T-helper 1 cell (primary cell): ENCODE measurements around the gene SPEF2.
A peak's percentile ranks its signal among the peaks of the same experiment; 100 is the strongest.

Experiments
- DNase-seq, 5 donors: peaks; one replicate each; pipeline ENCODE4 v3.0.0-alpha.2; 2012 to 2020
- total RNA-seq, 4 donors: gene quantifications; one replicate each; lab custom pipeline; 2026; lab: John Stamatoyannopoulos, UW

The SPEF2 gene, protein sequence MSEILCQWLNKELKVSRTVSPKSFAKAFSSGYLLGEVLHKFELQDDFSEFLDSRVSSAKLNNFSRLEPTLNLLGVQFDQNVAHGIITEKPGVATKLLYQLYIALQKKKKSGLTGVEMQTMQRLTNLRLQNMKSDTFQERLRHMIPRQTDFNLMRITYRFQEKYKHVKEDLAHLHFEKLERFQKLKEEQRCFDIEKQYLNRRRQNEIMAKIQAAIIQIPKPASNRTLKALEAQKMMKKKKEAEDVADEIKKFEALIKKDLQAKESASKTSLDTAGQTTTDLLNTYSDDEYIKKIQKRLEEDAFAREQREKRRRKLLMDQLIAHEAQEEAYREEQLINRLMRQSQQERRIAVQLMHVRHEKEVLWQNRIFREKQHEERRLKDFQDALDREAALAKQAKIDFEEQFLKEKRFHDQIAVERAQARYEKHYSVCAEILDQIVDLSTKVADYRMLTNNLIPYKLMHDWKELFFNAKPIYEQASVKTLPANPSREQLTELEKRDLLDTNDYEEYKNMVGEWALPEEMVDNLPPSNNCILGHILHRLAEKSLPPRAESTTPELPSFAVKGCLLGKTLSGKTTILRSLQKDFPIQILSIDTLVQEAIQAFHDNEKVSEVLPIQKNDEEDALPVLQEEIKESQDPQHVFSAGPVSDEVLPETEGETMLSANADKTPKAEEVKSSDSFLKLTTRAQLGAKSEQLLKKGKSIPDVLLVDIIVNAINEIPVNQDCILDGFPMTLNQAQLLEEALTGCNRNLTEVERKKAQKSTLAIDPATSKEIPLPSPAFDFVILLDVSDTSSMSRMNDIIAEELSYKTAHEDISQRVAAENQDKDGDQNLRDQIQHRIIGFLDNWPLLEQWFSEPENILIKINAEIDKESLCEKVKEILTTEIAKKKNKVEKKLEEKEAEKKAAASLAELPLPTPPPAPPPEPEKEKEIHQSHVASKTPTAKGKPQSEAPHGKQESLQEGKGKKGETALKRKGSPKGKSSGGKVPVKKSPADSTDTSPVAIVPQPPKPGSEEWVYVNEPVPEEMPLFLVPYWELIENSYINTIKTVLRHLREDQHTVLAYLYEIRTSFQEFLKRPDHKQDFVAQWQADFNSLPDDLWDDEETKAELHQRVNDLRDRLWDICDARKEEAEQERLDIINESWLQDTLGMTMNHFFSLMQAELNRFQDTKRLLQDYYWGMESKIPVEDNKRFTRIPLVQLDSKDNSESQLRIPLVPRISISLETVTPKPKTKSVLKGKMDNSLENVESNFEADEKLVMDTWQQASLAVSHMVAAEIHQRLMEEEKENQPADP (N-terminal part only)
- total RNA-seq = 11.1 to 23.4 (median 17.8) reads per million in 4 donors

DNA sequence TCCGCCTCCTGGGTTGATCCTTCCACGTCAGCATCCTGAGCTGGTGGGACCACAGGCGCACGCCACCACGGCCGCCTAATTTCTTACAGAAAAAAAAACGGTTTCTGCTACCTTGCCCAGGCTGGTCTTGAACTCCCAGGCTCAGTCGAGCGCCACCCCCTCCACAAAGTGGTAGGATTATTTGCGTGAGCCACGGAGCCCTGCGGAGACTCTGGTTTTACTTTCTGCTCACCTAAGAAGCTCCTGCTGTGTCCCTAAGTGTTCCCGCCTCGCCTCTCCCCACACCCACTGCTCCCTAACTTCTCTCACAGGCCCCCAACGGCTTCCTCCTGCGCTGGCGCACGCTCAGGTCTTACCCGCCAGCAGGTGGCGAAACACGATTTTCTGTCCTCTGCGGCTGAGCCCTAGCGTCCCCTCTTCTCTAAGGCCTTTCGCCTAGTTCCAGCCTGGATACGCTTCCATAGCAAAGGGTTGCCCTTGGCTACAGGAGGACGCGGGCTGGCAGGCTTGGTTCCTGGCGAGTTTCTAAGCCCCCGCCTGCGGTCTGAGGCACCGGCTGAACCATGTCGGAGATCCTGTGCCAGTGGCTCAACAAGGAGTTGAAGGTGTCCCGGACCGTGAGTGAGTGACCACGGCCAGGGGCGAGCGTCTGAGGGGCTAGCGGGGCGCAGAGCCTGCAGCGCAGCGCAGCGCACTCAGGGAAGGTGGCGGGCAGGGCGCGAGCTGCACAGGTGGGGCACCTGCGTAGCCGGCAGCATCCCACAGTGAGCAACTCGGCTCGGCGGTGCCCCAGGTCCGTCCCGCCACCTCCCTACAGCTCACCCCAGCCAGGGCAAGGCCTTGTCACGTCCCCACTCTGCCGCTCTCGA, at the start of gene SPEF2:
TSS of gene SPEF2 (plus strand) at position 429 of the 869 bp plus-strand sequence. CDS start at position 564, 135 bp downstream.
- peak; percentile 48 to 91 (median 64) for DNase-seq

DNA sequence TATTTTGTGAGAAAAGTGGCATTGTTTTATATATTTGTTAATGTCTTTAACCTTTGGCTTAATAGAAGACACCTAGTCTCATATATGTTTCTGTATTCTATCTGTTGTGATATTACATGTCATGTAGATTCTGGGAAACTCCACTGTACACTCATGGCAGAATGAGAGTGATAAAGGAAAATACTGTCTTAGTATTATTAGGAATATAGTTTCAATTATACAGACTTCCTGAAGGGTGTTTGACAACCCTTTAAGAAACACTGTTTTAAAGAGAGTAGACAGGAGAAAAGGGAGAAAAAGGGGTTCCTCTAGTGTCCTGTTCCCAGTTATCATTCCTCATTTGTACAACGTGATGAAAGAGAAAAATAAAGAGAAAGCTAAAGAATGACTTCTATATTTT, 42.1 kb upstream of the SPEF2 start:
- no peak for DNase-seq

DNA sequence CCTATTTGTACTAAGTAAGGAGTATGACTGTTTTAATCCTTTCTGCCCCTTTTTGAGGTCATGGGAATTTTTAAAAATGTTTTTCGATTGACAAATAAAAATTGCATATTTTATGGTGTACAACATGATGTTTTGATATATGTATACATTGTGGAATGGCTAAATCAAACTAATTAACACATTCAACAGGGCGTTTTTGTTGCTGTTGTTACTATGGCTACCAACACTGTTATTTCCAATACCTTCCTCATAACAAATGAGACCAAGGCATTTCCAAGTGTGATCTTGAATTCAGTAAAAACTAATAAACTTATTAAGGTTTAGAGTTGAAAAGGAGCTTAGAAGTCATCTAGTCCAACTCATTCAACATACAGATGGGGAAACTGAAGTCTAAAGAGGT, 30.2 kb upstream of the SPEF2 start:
- no peak for DNase-seq

DNA sequence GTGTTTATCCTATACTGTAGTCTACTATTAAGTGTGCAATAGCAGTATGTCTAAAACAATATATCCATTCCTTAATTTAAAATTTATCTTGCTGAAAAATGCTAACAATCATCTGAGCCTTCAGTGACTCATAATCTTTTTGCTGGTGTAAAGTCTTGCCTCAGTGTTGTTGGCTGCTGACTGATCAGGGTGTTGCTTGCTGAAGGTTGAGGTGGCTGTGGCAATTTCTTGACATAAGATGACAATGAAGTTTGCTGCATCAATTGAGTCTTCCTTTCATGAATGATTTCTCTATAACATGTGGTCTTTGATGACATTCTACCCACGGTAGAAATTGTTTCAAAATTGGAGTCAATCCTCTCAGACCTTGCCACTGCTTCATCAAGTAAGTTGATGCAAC, 24.3 kb upstream of the SPEF2 start:
- no peak for DNase-seq

DNA sequence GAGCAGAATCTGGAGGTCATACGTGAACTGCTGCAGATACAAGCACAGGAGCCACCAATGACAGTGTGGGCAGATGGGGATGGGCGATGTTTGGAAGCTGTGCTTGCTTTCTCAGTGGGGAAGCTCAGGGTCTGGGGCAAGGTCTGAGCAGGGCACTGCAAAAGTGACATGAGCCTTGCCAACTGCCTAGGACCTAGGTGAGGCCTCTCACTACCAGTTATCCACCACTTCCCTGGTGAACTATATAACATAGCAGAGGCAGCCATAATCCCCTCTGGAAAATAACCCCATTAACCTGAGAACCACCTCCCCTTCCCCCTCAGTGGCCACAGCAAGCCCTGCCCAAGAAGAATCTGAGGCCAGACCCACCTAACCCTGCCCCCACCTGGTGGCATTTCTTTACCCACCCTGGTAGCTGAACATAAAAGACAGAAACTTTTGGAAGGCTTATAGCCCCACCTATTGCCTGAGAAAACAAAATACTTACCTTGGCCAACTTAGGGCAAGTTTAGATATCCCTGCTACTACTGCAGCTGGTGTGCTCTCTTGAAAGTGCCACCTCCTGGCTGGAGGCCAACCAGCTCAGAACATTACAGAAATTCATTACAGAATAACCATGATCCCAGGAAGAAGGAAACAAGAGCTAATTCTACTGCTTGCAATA, 18.8 kb upstream of the SPEF2 start:
- DNase-seq = no peak

DNA sequence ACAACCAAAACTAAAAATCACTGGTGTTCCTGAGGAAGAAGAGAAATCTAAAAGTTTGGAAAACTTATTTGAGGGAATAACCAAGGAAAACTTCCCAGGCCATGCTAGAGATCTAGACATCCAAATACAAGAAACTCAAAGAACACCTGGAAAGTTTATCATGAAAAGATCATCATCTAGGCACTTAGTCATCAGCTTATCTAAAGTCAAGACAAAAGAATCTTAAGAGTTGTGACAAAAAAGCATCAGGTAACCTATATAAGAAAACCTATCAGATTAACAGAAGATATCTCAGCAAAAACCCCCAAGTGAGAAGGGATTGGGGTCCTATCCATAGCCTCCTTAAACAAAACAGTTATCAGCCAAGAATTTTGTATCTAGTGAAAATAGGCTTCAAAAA, 17.1 kb upstream of the SPEF2 start:
- DNase-seq = no peak

DNA sequence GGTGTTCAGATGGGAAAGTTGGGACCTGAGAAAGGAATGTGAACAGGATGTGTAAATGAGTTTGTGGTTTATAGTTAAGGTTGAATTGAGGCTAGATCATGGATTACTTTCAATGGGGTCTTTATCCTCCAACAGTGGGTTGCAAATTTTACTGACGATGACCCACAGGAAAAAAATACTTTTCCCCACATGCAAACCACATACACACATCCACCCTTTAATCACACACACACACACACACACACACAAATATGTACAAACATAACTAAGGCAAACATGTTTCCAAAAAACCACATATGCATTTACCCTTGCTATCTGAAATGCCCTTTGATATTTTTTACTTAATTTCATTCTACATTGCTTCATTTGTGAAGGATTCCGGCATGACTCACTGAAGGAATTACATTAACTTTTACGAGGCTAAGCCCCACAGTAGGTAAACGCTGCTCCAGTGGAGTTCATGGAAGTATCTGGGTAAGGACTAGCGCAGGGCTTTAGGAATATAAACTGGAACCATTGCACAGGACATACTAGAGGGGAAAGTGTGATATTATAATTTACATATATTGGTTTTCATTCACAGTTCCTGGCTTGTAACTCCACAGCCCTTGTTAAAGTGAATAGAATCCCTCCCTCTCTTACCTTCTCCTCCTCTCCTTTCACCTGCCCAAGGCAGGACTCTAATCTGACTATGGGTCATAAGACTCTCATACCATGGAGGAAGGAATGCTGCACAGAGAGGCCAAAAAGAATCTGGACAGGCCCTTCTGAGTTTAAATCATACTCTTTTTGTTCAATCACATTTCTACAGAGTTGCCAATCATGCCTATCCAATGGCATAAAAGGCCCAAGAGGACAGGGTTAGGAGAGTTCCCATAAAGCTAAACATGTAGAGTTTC, 8.5 kb upstream of the SPEF2 start:
- DNase-seq = no peak

DNA sequence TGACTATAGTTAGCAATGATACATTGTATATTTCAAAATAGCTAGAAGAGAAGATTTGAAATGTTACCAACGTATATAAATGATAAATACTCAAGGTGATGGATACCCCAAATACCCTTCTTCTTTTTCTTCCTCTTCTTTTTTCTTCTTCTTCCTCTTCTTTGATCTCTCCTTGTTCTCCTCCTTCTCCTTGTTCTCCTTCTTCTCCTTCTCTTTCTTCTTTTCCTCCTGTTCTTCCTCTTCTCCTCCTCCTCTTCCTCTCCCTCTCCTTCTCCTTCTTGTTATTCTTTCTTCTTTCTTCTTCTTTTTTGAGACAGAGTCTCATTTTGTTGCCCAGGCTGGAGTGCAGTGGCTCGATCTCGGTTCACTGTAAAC, 616 bp upstream of the SPEF2 start:
- DNase-seq = no peak

DNA sequence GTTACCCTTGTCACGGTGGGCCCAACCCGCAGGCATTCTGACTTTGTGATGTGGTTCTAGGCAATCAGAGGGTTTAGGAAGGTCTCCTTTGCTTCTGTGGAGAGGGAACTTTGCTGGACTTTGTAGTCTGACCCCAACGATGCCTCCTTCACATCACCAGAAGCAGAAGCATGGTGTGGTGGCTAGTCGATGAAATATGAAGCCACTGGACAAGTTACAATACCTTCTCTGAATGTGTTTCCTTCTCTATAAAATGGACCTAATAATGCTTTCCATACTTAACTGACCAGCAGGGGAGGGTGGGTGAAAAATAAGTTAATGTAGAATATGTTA, 607 bp downstream of the SPEF2 start:
- DNase-seq = no peak

DNA sequence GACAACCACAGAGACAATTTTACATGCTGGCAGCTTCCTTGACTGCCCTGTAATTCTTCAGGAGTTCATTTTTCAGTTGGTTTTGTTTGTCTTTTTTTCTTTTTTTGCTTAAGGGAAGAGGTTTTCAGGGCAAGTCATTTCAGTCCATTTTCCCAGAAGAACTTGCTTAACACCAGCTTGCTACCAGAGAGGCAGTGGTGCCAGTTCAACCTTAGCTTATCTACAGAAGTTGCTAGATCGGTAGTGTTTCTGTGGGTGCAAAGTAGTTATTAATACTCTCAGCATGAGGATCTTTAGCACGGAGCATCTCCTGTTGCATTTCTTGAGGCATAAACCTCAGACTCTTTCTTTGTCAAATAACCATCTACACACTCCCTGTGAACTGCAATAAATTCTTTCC, 1.1 kb downstream of the SPEF2 start:
- peak in 1 of 5 donors; percentile 77 for DNase-seq

DNA sequence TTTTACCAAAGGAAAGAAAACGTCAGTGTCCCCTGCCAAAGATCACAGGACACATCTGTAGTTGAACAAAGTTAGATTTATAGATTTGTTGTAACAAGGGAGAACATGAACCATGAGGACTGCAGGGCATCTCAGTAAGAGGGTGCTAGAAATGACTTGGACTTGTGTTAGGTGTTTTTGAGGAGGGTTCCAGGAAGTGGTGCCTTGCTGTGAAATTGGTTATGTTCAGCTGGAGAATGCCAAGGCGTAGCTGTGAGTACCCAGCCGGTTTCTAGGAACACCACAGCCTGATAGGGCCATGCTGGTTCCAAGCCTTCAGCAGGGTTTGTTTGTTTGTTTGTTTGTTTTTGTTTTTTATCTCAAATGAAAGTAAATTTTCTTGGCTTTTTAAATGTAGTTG, 5.3 kb downstream of the SPEF2 start:
- peak in 1 of 5 donors; percentile 66 for DNase-seq

DNA sequence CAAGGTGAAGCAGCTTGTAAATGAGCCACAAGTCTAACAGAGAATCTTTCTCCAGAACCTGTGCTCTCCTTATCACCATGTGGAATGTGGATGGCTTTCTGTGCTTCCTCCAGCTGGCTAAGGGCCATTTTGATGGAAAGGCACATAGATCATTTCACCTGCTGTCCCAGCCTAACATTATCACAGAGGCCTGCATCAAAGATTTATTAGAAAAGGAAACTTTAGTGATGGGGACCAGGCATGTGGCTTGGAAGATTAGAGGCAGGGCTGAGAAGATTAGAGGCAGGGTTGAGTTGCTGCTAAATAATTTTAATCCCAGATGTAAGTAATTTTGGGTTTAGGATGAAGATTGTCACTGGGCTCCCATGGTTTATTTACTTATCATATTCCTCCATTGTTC, 6.3 kb downstream of the SPEF2 start:
- DNase-seq = no peak

DNA sequence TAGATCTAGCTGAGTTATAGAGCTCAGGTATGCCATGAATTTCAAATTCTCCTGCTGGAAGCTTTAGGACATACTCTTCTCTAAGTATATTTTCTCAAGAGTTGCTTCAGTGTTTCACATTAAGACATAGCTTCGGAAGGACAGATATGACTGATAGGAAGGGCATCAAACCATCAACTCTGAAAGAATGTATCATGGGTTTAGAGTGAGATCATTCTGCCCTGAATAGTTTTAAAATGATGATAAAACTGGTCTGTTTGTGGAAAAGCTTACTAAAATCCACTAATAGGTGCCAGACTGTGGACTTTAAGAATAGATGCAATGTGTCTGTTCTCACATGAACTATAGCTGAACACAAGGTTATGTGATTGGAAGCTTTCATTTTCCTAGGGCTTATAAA, 8.4 kb downstream of the SPEF2 start:
- peak in 1 of 5 donors; percentile 34 for DNase-seq

DNA sequence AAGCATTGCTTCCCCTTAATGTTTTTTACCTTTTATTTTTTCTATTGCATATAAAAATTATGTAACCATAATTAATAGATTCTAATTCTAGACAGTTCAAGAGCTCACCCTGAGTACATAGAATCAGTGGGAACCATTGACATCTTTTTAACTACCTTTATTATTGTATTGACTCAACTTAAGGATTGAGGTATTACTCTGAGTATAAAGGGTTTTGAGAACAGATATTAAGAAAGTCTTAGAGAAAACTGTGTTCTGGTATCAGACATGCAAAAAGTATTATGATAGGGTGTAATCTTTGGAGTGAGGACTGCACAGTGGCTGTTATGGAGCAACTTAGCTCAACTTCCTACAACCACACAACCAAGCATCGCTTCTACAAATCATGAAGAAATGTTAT, 8.9 kb downstream of the SPEF2 start:
- no peak for DNase-seq

DNA sequence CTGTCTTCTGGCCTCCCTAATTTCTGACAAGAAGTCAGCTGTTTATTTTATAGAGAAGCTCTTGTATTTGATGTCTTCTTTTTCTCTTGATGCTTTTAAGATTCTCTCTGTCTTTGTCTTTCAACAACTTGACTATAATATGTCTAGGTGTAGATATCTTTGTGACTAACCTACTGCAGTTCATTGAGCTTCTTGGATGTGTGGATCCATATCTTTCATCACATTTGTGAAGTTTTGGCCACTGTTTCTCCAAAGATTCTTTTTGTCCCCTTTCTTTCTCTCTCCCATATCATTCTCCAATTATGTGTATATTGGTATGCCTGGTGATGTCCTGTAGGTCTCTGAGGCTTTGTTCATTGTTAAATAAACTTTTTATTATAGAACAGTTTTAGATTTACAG, 16.7 kb downstream of the SPEF2 start:
- no peak for DNase-seq

DNA sequence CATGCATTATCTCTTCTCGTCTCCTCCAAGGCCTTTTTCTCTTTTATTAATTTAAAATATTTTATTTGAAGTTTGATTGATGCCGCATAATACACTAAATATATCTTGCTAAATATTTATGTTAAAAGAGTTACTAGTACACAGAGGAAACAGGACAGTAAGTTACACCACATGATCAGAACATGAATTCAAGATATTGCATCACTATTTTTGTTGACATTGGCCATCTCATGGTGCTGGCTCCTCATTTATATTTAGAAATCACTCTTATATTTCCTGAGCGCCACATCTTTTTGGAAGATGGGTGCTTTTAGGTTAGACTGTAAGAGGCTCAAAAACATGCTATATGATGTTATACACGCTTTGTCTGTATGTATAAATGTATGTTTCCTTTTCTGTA, 23.0 kb downstream of the SPEF2 start:
- no peak for DNase-seq

DNA sequence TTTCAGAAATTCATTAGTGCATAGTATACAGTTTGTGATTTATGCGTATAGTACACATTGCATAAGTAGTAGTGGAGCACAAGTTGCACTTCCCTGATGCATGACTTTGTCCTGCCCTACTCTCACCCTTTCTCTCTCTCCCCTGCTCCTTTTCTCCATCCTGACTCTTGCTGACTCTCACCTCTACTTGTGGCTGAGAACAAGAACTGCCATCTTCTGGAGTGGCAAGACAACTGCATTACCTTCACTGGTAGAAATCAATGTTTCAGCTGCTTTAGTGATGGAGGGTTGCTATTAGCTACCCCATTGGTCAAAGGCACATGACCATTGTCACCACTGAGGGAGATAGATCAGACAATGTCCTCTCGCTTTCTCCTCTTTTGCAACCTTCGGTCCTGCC, 26.9 kb downstream of the SPEF2 start:
- peak in 1 of 5 donors; percentile 15 for DNase-seq

DNA sequence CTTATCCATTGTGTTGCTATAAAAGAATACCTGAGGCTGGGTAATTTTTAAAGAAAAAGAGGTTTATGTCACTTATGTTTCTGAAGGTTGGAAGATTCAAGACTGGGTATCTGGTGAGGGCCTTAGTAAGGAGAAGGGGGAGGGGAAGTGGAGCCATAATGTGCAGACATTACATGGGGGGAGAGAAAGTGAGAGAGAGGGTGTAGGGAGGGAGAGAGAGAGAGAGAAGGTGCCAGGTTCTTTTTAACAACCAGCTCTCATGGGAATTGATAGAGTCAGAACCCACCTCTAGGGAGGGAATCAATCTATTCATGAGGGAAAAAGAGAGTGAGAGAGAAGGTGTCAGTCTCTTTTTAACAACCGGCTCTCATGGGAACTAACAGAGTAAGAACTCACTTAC, 29.5 kb downstream of the SPEF2 start:
- no peak for DNase-seq

DNA sequence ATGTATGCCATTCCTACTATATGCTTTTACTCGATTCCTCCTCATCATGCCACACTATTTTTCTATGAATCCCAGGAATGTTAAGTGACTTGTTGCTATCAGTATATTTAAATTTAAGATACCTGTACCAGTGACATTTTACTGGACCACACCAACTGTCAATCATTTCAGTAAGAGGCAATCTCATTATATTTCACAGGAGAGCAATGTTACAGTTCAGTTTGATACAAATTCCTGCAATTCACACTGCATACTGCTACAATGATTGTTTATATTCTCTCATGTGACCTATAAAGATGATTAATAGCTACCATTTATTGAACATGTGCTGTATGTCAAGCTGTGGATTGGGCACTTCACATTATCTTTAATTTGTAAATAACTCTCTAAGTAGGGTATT, 30.0 kb downstream of the SPEF2 start:
- DNase-seq = no peak

DNA sequence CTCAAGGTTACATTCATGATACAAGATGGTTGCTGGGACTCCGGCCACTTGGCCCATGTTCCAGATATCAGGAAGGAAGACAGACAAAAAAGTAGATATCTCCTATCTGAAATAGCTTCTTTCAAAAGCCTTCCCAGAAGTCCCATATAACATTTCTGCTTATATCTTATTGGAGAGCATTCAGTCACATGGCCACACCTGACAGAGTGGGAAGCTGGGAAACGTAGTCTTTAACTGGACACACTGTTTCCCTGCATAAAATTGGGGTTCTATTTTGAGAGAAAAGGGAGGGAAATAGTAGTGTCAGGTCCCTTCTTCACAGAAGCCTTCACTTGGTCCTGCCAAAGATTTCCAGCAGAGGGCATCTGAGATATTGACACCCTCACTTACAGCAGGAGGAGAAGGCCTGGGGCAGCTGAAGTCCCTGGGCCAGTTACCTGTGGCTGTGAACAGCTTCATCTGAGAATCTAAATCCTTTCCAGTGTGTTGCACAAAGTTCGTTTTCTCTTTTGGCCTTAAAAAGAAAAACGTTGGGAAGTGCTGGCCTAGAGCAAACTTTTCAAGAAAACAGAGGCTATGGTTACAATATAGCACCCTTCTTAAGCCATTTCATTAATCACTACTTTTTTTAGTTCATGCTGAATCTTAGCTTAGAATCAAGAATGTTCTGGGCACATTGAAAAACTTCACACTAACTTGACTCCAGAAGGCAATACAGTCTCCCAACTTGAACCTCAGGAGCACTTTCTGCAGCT, 33.5 kb downstream of the SPEF2 start:
- DNase-seq = peak; percentile 17 to 74 (median 47)
